ENCODE data around the gene USH1C.

Gene USH1C

GRCh38 chr11:17508306-17508705 is 35.9 kb downstream of the USH1C start:
- no peak for TF ChIP-seq CTCF (IDR thresholded peaks at IDR 0.05; ENCODE audit: extremely low read depth, missing control alignments)
- DNase-seq (ENCODE audit: low spot score), result no peak

- TF ChIP-seq CTCF (IDR thresholded peaks at IDR 0.05; ENCODE audit: extremely low read depth, missing control alignments), result no peak
- no peak for DNase-seq (ENCODE audit: low spot score)
These were observed 36.4 kb downstream of the USH1C start for GRCh38 chr11:17507773-17508172.

- TF ChIP-seq CTCF (IDR thresholded peaks at IDR 0.05; ENCODE audit: extremely low read depth, missing control alignments), result no peak
- DNase-seq (ENCODE audit: low spot score), result peak; percentile 41
These were observed 37.3 kb downstream of the USH1C start for GRCh38 chr11:17506942-17507341.

DNA sequence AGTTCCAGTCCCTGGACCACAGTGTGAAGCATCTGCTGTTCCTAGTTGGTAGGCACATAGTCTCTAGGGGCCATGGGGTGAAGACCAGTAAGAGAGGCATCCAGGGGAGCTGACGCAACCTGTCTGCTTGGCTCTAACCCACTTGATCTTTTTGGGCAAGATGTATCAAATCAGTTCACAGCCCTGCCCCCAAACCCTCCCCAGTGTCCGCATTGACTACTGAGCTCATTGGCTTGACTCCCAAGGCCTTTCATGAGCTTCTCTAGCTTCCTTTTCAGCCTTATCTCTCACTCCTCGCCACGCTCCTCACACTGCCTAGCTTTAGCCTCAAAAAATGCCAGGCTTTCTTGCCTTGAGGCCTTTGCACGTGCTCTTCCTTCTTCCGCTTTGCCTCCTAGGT is 37.9 kb downstream of the USH1C start:
- DNase-seq (ENCODE audit: low spot score), result no peak
- TF ChIP-seq CTCF (IDR thresholded peaks at IDR 0.05; ENCODE audit: extremely low read depth, missing control alignments), result no peak

GRCh38 chr11:17505146-17505545 is 39.1 kb downstream of the USH1C start:
- no peak for DNase-seq (ENCODE audit: low spot score)
- no peak for TF ChIP-seq CTCF (IDR thresholded peaks at IDR 0.05; ENCODE audit: extremely low read depth, missing control alignments)

DNA sequence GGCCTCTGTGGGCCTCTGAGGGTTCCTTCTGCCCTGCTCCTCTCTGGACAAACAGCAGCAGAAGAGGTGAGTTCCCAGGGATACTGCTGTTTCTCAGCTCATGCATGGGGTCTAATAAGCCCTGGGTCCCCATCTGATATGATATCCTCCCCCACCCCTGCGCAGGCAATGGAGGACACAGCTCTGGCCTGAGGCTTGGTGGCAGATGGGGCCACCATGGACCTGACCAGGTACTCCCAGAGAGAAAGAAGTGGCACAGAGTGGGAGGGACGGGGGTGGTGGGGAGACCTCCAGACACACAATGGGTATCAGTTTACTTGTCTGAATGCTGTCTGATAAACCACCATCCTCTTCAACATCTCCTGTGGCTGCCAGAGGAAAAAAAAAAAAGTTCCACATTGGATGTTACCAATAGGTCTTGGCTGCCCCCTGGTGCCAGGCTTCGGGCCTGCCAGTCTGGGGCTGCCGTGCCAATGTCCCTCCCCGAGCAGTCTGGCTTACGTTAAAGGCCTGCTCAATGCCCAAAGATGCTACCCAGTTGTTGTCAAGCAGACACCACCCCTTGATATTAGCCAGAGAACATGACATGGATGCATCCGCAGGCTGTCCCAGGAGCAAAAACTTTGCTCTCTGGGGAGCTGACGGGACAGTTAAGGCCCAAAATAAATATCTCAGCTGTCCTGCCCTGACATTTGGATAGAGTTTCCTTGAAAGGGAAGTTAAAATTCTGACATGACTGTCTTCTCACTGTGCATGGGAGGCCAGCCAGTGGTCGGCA is 39.7 kb downstream of the USH1C start:
- peak; percentile 75 for DNase-seq (ENCODE audit: low spot score)
- peak; percentile 86 for TF ChIP-seq CTCF (IDR thresholded peaks at IDR 0.05; ENCODE audit: extremely low read depth, missing control alignments)

DNA sequence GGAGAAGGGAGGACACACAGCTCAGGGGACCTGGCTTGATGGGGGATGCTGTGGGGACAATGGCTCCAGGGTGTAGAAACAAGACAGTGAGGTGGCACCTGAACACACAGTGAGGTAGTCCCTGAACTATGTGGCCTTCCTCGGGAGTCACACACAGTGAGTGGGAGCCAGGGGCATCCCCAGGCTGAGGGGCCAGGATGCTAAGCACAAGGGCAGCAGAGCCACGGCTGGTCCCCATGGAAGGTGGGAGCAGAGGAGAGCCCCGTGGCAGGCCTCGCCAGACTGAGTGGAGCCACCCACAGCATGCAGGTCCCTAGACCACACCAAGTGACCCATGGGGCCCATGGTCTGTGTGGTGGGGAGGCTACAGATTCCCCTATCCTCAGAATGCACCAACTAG is 41.6 kb downstream of the USH1C start:
- DNase-seq (ENCODE audit: low spot score), result no peak
- TF ChIP-seq CTCF (IDR thresholded peaks at IDR 0.05; ENCODE audit: extremely low read depth, missing control alignments), result no peak

All from GM20000 (cell line).